ENCODE measurements around the gene TECRL.

Gene TECRL

GRCh38 chr4:64402684-64403083, 6.6 kb downstream of the TECRL start:
- Histone ChIP-seq H3K27me3 (no peaks in the 10 kb centered on the region), H3K9me3 (no peaks in the 10 kb centered on the region), H3K4me1 (ENCODE audit: control insufficient read depth in 1 of 2, insufficient read depth in 1 of 2, low read depth in 1 of 2, low read length in 1 of 2) (no peaks in the 10 kb centered on the region), H3K36me3 (no peaks in the 10 kb centered on the region), H3K27ac (no peak overlapping the region), H3K4me3 (ENCODE audit: low read depth in 1 of 2, low read length in 1 of 2) (no peak overlapping the region)
- TF ChIP-seq CTCF (IDR thresholded peaks at IDR 0.05) = no peak

DNA sequence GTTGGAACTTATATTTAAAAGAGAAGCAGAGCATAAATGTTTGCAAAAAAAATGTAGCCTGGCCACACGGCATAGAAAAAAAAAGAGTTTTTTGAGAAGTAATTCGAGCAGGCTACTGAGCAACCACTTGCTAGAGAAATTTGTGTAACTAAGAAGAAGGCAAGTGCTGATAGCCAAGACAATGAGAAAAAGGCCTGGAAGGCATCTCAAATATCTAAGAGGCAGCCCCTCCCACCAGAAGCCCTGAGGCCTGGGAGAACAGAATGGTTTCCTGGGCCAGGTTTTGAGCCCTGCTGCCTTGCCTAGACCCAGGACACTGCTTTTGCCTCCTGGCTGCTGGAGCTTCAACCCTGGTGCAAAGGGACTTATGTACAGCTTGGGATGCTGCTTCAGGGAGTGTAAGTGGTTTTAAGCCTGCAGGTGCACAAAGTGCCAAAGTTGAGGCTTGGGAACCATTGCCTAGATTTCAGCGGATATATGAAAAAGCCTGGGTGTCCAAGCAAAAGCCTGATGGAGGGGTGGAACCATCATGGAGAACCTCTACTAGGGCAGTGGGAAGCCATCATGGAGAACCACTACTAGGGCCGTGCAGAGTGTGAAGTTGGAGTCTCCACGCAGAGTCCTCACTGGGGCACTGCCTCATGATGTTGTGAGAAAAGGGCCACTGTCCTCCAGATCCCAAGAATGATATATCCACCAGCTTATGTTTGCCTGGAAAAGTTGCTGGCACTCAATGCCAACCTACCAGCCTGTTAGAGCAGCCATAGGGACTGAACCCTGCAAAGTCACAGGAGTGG, 9.7 kb downstream of the TECRL start:
- TF ChIP-seq CTCF (IDR thresholded peaks at IDR 0.05) = no peak

GRCh38 chr4:64394469-64394868, 14.8 kb downstream of the TECRL start:
- no peaks in the 10 kb centered on the region for H3K9me3 ChIP-seq
- H3K27ac ChIP-seq = no peak overlapping the region
- no peaks in the 10 kb centered on the region for H3K27me3 ChIP-seq
- no peaks in the 10 kb centered on the region for H3K4me1 ChIP-seq (ENCODE audit: control insufficient read depth in 1 of 2, insufficient read depth in 1 of 2, low read depth in 1 of 2, low read length in 1 of 2)
- TF ChIP-seq CTCF (IDR thresholded peaks at IDR 0.05) = no peak
- no peak overlapping the region for H3K4me3 ChIP-seq (ENCODE audit: low read depth in 1 of 2, low read length in 1 of 2)
- H3K36me3 ChIP-seq = no peaks in the 10 kb centered on the region

More for the DNA sequence above, 9.7 kb downstream of the TECRL start:
- Histone ChIP-seq H3K36me3 (no peaks in the 10 kb centered on the region), H3K9me3 (no peaks in the 10 kb centered on the region), H3K4me1 (ENCODE audit: control insufficient read depth in 1 of 2, insufficient read depth in 1 of 2, low read depth in 1 of 2, low read length in 1 of 2) (no peaks in the 10 kb centered on the region), H3K27ac (no peak overlapping the region), H3K4me3 (ENCODE audit: low read depth in 1 of 2, low read length in 1 of 2) (no peak overlapping the region), H3K27me3 (no peaks in the 10 kb centered on the region)

- no peak for TF ChIP-seq CTCF (IDR thresholded peaks at IDR 0.05)
- H3K27ac ChIP-seq = no peak overlapping the region
- no peak overlapping the region for H3K4me3 ChIP-seq (ENCODE audit: low read depth in 1 of 2, low read length in 1 of 2)
- no peaks in the 10 kb centered on the region for H3K9me3 ChIP-seq
- no peaks in the 10 kb centered on the region for H3K4me1 ChIP-seq (ENCODE audit: control insufficient read depth in 1 of 2, insufficient read depth in 1 of 2, low read depth in 1 of 2, low read length in 1 of 2)
- H3K36me3 ChIP-seq = no peaks in the 10 kb centered on the region
- no peaks in the 10 kb centered on the region for H3K27me3 ChIP-seq
Observed at GRCh38 chr4:64388252-64388651, 21.0 kb downstream of the TECRL start.

DNA sequence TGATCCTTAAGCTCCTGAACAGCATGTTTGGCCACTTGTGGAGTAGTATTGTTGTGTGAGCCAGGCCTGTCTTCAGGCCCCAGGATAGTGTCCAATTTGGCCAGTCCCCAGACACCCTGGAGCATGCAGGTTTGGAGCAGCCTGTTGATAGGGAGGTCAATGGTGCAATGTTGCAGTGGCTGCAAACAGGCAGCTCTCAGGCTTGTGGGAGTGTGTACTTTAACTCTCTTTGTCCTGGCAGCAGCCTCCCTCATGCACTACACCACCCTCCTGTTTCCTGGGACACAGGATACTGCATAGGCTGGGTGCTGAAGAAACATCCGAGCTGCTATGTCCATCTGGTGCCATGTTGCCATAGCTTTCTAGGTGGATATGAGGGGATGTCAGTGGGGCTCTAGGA, 24.0 kb downstream of the TECRL start:
- no peak for TF ChIP-seq CTCF (IDR thresholded peaks at IDR 0.05)
- Histone ChIP-seq H3K4me3 (ENCODE audit: low read depth in 1 of 2, low read length in 1 of 2) (no peak overlapping the region), H3K36me3 (no peaks in the 10 kb centered on the region), H3K27me3 (no peaks in the 10 kb centered on the region), H3K9me3 (no peaks in the 10 kb centered on the region), H3K4me1 (ENCODE audit: control insufficient read depth in 1 of 2, insufficient read depth in 1 of 2, low read depth in 1 of 2, low read length in 1 of 2) (no peaks in the 10 kb centered on the region), H3K27ac (no peak overlapping the region)
